ENCODE measurements around the gene PALD1. TPM values are rescaled to one million over a fixed set of nuclear protein-coding genes. Genes with fewer than 3 reads are reported as not detected.

PALD1 gene
- polyA plus RNA-seq, 1 experiment: 0.17 TPM

GRCh38 chr10:70588255-70588654 is 109.7 kb downstream of the PALD1 start:
- TF ChIP-seq, protein P1, sequence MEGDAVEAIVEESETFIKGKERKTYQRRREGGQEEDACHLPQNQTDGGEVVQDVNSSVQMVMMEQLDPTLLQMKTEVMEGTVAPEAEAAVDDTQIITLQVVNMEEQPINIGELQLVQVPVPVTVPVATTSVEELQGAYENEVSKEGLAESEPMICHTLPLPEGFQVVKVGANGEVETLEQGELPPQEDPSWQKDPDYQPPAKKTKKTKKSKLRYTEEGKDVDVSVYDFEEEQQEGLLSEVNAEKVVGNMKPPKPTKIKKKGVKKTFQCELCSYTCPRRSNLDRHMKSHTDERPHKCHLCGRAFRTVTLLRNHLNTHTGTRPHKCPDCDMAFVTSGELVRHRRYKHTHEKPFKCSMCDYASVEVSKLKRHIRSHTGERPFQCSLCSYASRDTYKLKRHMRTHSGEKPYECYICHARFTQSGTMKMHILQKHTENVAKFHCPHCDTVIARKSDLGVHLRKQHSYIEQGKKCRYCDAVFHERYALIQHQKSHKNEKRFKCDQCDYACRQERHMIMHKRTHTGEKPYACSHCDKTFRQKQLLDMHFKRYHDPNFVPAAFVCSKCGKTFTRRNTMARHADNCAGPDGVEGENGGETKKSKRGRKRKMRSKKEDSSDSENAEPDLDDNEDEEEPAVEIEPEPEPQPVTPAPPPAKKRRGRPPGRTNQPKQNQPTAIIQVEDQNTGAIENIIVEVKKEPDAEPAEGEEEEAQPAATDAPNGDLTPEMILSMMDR (IDR thresholded peaks at IDR 0.05; ENCODE audit: low read depth, low read length): no peak
- peaks cover 51% of the 10 kb centered on the region for H3K27me3 ChIP-seq (ENCODE audit: control insufficient read depth, insufficient read depth, low read length)
- ChIA-PET POLR2A (no interaction called here), CTCF (interaction anchor here (1.3 kb wide), 1 partner anchor 29 kb away, joined by 5 read pairs; no protein-coding TSS in a partner anchor)
- no peak overlapping the region for H3K4me3 ChIP-seq (ENCODE audit: low read depth, low read length)
- no peaks in the 10 kb centered on the region for H3K9me3 ChIP-seq (ENCODE audit: control insufficient read depth, insufficient read depth, low read length)
- H3K27ac ChIP-seq (ENCODE audit: low read depth, low read length): no peak overlapping the region
- no peak for DNase-seq (ENCODE audit: low read depth, low spot score)

- POLR2A ChIA-PET: interaction anchor here (0.8 kb wide), 1 partner anchor 11 kb away, joined by 3 read pairs; no protein-coding TSS in a partner anchor
- H3K27me3 ChIP-seq (ENCODE audit: control insufficient read depth, insufficient read depth, low read length): peaks cover 54% of the 10 kb centered on the region
- no peak overlapping the region for H3K4me3 ChIP-seq (ENCODE audit: low read depth, low read length)
- no peaks in the 10 kb centered on the region for H3K9me3 ChIP-seq (ENCODE audit: control insufficient read depth, insufficient read depth, low read length)
- peak overlapping the region; percentile 57 for H3K27ac ChIP-seq (ENCODE audit: low read depth, low read length)
- DNase-seq (ENCODE audit: low read depth, low spot score): no peak
- TF ChIP-seq, protein P1 (IDR thresholded peaks at IDR 0.05; ENCODE audit: low read depth, low read length): no peak
- CTCF ChIA-PET: interaction anchor here (0.6 to 1.3 kb wide), 2 partner anchors 30 to 170 kb away, joined by 3 to 5 read pairs; no protein-coding TSS in a partner anchor
Measured at GRCh38 chr10:70588859-70589570, 110.4 kb downstream of the PALD1 start.

DNA sequence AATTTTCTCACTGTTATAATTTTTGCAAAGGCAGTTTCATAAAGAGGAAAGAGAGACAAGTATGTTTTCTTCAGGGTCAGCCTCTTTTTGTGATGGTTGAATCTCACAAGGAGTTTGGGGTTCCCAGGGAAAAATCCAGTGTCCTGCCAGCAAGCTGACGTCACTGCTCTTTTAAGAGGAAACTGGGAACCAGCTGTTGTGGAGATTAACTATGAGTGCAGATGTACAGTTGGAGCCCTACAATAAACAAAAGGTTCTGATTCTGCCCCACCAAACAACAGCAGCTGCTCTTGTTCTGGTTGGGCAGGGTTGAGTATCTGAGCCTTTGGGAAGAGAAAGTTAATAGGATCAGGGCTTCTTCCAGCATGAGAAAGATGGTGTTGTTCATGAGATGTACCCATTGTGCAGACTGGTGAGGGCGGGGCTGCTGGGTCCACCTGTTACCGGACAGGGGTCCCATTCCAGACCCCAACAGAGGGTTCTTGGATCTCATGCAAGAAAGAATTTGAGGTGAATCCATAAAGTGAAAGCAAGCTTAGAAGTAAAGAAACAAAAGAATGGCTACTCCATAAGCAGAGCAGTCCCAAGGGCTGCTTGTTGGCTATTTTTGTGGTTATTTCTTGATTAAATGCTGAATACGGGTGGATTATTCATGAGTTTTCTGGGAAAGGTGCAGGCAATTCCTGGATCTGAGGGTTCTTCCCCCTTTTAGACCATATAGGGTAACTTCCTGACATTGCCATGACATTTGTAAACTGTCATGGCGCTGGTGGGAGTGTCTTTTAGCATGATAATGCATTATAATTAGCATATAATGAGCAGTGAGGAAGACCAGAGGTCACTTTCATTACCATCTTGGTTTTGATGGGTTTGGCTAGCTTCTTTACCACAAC is 111.4 kb downstream of the PALD1 start:
- CTCF ChIA-PET: interaction anchor here (1.2 kb wide), 1 partner anchor 31 kb away, joined by 3 read pairs; no protein-coding TSS in a partner anchor
- DNase-seq (ENCODE audit: low read depth, low spot score): peak; percentile 78
- TF ChIP-seq, protein P1 (IDR thresholded peaks at IDR 0.05; ENCODE audit: low read depth, low read length): no peak

DNA sequence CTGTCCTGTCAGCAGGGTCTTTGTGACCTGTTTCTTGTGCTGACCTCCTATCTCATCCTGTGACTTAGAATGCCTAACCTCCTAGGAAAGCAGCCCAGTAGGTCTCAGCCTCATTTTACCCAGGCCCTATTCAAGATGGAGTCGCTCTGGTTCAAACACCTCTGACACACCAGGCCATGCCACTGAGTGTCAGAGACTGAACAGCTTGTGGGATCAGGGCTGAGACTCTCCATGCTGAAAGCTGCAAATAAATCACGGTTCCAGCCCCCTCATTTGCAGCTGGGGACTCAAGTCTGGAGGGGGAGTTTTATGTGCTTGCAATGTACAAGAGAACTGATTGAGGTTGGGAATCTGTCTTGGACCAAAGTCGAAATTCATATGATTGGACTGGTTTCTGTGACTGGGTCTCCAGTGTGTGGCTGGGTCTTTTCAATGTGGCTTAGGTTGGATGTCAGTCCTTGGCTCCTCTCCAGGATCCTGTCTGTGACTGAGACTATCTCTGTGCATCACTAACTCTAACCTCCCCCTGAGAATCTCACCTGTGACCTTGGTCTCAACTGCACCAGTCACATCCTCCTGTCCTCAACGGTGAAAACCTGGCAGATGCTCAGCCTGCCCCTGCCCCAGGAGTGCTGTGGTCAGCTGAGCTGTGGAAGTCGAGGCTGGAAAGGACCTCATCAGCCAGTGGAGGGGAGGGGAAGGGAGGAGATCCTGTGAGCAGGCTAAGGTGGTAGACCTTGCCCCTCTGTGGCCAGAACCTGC is 112.3 kb downstream of the PALD1 start:
- H3K4me3 ChIP-seq (ENCODE audit: low read depth, low read length): no peak overlapping the region
- CTCF ChIA-PET: interaction anchor here (1.2 kb wide), 1 partner anchor 31 kb away, joined by 3 read pairs; no protein-coding TSS in a partner anchor
- H3K27me3 ChIP-seq (ENCODE audit: control insufficient read depth, insufficient read depth, low read length): peaks cover 48% of the 10 kb centered on the region
- no peak overlapping the region for H3K27ac ChIP-seq (ENCODE audit: low read depth, low read length)
- no peak for DNase-seq (ENCODE audit: low read depth, low spot score)
- POLR2A ChIA-PET: no interaction called here
- TF ChIP-seq, protein P1 (IDR thresholded peaks at IDR 0.05; ENCODE audit: low read depth, low read length): no peak
- no peaks in the 10 kb centered on the region for H3K9me3 ChIP-seq (ENCODE audit: control insufficient read depth, insufficient read depth, low read length)

More for the DNA sequence above, 111.4 kb downstream of the PALD1 start:
- Histone ChIP-seq H3K4me3 (ENCODE audit: low read depth, low read length) (no peak overlapping the region), H3K27ac (ENCODE audit: low read depth, low read length) (peak overlapping the region; percentile 57), H3K9me3 (ENCODE audit: control insufficient read depth, insufficient read depth, low read length) (no peaks in the 10 kb centered on the region), H3K27me3 (ENCODE audit: control insufficient read depth, insufficient read depth, low read length) (peaks cover 50% of the 10 kb centered on the region)
- POLR2A ChIA-PET: interaction anchor here (0.8 kb wide), 1 partner anchor 10 kb away, joined by 3 read pairs; no protein-coding TSS in a partner anchor

Measured in AG04450 (cell line).